H1 (cell line): Measurements from ENCODE around the gene LTC4S. TPM values are rescaled to one million over a fixed set of nuclear protein-coding genes. Genes with fewer than 3 reads are reported as not detected.

Experiments used
- microRNA counts: library from miRNA; unstranded; fragments of <30 nt; microRNA quantifications from one replicate; lab custom pipeline; 2015
- microRNA-seq, 2 experiments: library from miRNA; unstranded; fragments of <30 nt; microRNA quantifications; one replicate each; pipeline versions ENCODE4 to v1.2.0, GENCODE V29; 2016 to 2020; ENCODE audit warnings: borderline microRNAs expressed in 2 of 2, borderline number of aligned reads in 2 of 2, borderline replicate concordance in 1 of 2
- polyA plus RNA-seq, 7 experiments: library from polyadenylated mRNA; depleted of rRNA in 3 of 7; stranded (reverse) in 5 of 7; unstranded in 2 of 7; fragments of >200 nt in 5 of 7; fragments of 200-250 nt in 2 of 7; gene quantifications; 1 replicate in 5 of 7; 2 replicates in 1 of 7; 4 replicates in 1 of 7; pipeline versions ENCODE4 v1.2.1 to v1.2.3, GENCODE V29; 2011 to 2013; ENCODE audit warnings: missing spikeins in 2 of 7, mixed read lengths in 2 of 7
- small RNA-seq: library from polyadenylated mRNA; stranded (forward); fragments of <200 nt; extraction: miRNeasy Mini kit (QIAGEN cat#:217004); gene quantifications from one replicate; pipeline ENCODE3, GENCODE V24; 2013; ENCODE audit not compliant: insufficient read depth
- total RNA-seq: library from RNA; stranded (reverse); fragmentation: NEBNext Ultra II Directional; extraction: Animal tissue kit (Norgen Biotek cat#: 25700); gene quantifications from 2 replicates; pipeline ENCODE4 v1.2.1, GENCODE V29; 2021

LTC4S gene
- total and polyA plus RNA-seq, 2 of the 8 experiments (the other 6 are each of a cell fraction or from before 2014, with no cell fraction given), result 2.2 to 3.7 TPM

MicroRNAs encoded within 50 kb of the gene (microRNA counts, 767-probe panel; counts per million panel counts)
- microRNA hsa-miR-1229 (lab: Ali Mortazavi, UCI), result 879 counts per million, percentile 95 among the panel's probes with 10 or more counts

Small RNA genes lying within 50 kb of the gene (microRNA-seq; reads per million reads assigned to microRNA genes)
- 0.23 to 3.2 reads per million in 2 experiments for gene MIR1229

Small RNA genes lying within 50 kb of the gene (small RNA-seq; reads per million reads assigned to genes)
- 0.51 reads per million for gene MIR1229

Other genes with a start within 250 kb of the LTC4S start
- gene RUFY1, start 243.4 kb upstream of the LTC4S start, total RNA-seq, result 29.5 and 31.2 TPM in 2 replicates
- gene RUFY1, start 243.4 kb upstream of the LTC4S start, polyA plus RNA-seq (2011; rRNA removed), result 22.4 and 22.9 TPM in 2 replicates
- 720 and 735 TPM in 2 replicates for gene HNRNPH1, start 170.3 kb upstream of the LTC4S start, total RNA-seq
- 130 and 170 TPM in 2 replicates for gene HNRNPH1, start 170.3 kb upstream of the LTC4S start, polyA plus RNA-seq (2011; rRNA removed)
- 0.39 and 1.4 TPM in 2 replicates for gene CBY3, start 113.0 kb upstream of the LTC4S start, total RNA-seq
- 0.38 and 0.39 TPM in 2 replicates for gene CBY3, start 113.0 kb upstream of the LTC4S start, polyA plus RNA-seq (2011; rRNA removed)
- 659 and 691 TPM in 2 replicates for gene CANX, start 95.0 kb upstream of the LTC4S start, total RNA-seq
- gene CANX, start 95.0 kb upstream of the LTC4S start, polyA plus RNA-seq (2011; rRNA removed), result 128 and 136 TPM in 2 replicates
- 41.9 and 45.6 TPM in 2 replicates for gene MAML1, start 61.2 kb upstream of the LTC4S start, total RNA-seq
- 17.1 and 21.8 TPM in 2 replicates for gene MAML1, start 61.2 kb upstream of the LTC4S start, polyA plus RNA-seq (2011; rRNA removed)
- 112 and 116 TPM in 2 replicates for gene MGAT4B, start 12.9 kb downstream of the LTC4S start, total RNA-seq
- 128 and 182 TPM in 2 replicates for gene MGAT4B, start 12.9 kb downstream of the LTC4S start, polyA plus RNA-seq (2011; rRNA removed)
- gene SQSTM1, start 26.9 kb downstream of the LTC4S start, total RNA-seq, result 98.6 and 110 TPM in 2 replicates
- 70.6 and 78.6 TPM in 2 replicates for gene SQSTM1, start 26.9 kb downstream of the LTC4S start, polyA plus RNA-seq (2011; rRNA removed)
- 22.2 and 29.6 TPM in 2 replicates for gene MRNIP, start 64.8 kb downstream of the LTC4S start, total RNA-seq
- 29.6 and 42.5 TPM in 2 replicates for gene MRNIP, start 64.8 kb downstream of the LTC4S start, polyA plus RNA-seq (2011; rRNA removed)
- gene TBC1D9B, start 113.9 kb downstream of the LTC4S start, total RNA-seq, result 49.9 and 57.1 TPM in 2 replicates
- 33.6 and 46.3 TPM in 2 replicates for gene TBC1D9B, start 113.9 kb downstream of the LTC4S start, polyA plus RNA-seq (2011; rRNA removed)